ENCODE data around the gene CCT8L2.
"Not testable (repeated sequence)": the region's sequence is repeated elsewhere in the genome, so short reads cannot be mapped to it uniquely, and the experiment has no call there.

CCT8L2 gene

DNA sequence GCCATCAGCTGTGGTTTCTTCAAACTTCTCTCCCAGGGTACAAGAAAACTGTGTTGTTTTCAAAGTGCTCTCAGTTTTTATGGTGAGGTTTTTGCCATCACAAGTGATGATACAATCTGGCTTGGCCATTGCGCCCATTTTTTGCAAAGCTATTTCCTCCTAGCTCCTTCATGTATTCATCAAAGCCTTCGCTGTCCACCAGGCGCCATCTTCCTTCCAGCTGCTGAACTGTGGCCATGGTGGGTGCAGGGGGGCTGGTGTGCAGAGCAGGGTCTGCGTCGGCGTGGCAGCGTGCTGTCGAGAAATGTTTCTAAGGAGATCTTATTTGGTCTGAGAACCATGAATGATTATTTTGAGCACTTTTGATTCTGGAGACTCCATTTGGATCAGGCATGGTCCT lies 2.6 kb upstream of the CCT8L2 start:
- DNase-seq = not testable (repeated sequence)

DNA sequence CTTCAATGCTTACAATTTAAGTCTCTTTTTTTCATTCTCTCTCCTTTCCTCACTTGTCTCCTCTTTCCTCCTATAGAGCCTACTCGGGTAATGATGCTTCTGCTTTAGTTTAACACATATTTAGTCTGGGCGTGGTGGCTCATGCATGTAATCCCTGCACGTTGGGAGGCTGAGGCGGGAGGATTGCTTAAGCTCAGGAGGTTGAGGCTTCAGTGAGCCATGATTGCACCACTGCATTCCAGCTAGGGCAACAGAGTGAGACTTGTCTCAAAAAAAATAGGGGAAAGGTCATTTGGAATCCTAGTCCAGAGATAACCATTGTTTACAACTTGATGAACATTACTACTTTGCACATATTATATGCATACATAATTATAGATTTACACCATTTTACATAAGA lies 1.4 kb upstream of the CCT8L2 start:
- no peak for DNase-seq

DNA sequence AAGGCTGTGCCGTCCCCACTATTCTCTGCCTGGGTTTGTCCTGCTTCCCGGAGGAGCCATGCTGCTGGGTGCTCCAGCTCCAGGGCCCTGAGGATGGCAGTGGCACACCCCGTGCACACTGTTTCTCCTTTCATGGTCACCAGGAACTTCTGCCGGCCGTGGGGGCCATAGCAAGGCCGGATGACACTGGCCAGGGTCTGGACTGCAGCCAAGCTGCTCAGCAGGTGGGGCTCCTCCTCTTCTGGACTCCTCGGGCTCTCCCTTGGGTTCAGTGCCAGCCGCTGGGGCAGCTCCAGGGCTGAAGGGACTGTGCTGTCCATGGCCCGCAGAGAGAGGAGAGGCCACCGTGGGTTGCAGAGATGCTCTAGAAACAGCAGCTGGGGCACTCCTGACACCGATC lies 379 bp downstream of the CCT8L2 start:
- DNase-seq = not testable (repeated sequence)

DNA sequence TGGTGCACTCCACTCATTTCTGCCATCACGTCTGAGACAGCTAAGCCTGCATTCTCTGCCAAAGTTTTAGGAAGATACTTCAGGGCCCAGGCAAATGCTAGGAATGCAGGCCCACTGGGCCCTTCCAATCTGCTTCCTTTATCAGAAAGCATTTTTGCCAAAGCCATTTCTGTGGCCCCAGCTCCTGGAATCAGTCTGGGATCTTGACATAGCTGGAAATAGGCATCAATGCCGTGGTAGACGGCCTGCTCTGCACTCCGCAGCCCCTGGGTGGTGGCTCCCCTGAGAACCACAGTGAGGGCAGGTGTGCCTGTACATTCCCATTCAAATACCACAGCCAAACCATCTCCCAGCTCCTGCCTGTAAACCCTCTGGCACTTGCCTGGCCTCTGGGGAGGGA lies 1.5 kb downstream of the CCT8L2 start:
- DNase-seq = not testable (repeated sequence)

DNA sequence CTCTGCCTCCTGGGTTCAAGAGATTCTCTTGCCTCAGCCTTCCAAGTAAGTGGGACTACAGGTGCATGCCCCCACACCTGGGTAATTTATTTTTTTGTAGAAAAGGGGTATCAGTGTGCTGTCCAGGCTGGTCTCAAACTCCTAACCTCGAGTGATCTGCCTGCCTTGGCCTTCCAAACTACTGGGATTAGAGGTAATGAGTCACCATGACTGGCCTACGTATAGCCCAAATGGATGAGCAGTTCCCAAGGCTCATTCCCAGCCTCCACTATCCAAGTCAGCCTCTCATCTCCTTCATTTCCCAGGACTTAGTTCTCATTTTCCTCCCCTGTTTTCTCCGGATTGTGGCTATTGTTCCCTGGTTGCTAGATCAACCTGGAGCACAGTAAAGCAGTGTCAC lies 5.6 kb downstream of the CCT8L2 start:
- no peak for DNase-seq

DNA sequence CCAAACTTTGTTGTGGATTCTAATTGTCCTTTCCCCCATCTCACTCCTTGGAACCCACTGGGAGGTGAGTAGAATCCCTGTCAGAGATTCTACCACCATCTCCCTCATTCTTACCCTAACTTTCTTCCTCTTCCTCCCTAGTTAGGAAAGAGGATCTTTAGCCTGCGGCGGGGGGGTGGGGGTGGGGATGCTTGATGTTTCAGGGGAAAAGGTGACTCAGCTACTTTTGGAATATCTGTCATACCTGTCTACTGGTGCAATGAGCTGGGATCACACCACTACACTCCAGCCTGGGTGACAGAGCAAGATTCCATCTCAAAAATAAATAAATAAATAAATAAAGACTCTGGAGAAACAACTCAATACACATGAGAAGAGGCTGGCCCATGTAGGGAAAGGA lies 6.4 kb downstream of the CCT8L2 start:
- DNase-seq = no peak

DNA sequence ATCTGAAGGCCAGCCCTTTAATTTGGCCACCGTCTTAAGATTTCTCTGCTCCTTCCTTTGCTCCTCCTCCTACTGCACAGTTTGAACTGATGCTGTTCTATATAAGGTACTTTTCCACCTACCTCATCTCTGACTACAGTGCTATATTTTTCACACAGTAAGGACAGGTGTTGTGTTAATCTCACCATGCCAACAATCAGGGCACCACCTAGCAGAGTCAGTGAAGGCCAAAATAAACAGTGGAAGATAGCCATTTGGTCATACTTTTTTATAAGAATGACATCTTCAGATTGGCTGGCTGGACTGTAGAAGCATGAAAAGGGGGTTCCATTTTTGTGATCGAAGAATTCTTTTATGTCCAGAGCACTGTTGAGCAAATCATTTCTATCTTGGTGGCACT lies 11.7 kb downstream of the CCT8L2 start:
- not testable (repeated sequence) for DNase-seq

DNA sequence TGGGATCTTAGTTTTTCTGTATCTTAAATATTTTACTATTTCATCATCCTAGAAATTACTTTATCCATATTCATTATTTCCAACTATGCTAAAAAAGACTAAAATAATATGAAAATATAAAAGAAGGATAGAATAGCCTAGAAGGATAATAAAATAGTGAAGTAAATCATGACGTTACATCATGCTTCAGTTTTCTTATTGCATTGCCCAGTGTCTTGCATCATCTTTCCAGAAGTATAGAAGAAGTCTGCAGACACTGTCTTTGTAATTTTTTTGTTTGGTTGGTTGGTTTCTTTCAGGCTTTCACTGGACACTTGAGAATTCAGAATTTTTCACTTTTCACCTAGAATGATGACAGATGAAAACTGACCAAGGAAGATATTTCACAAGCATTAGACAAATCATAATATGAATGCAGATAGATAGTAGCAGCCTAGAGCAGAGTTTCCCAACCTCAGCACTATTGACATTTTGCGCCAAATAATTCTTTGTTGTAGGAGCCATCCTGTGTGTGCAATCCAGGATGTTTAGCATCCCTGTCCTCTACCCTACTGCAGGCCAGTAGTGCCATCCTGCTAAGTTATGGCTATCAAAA lies 23.3 kb downstream of the CCT8L2 start:
- DNase-seq = not testable (repeated sequence)

DNA sequence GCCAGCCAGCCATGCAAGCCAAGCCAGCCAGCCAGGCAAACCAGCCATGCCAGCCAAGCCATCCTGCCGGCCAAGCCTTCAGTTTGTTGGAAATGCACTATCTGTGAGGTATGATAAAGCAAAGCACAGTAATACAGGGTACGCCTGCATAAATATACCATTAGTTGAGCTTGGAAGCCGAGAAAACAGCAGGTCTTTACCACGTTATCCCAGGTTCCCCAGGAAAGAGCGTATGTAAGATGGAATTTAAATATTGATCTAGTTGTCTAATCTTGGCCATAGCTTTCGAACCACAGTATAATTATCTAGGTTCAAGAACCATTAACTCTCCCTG lies 24.2 kb downstream of the CCT8L2 start:
- DNase-seq = no peak

DNA sequence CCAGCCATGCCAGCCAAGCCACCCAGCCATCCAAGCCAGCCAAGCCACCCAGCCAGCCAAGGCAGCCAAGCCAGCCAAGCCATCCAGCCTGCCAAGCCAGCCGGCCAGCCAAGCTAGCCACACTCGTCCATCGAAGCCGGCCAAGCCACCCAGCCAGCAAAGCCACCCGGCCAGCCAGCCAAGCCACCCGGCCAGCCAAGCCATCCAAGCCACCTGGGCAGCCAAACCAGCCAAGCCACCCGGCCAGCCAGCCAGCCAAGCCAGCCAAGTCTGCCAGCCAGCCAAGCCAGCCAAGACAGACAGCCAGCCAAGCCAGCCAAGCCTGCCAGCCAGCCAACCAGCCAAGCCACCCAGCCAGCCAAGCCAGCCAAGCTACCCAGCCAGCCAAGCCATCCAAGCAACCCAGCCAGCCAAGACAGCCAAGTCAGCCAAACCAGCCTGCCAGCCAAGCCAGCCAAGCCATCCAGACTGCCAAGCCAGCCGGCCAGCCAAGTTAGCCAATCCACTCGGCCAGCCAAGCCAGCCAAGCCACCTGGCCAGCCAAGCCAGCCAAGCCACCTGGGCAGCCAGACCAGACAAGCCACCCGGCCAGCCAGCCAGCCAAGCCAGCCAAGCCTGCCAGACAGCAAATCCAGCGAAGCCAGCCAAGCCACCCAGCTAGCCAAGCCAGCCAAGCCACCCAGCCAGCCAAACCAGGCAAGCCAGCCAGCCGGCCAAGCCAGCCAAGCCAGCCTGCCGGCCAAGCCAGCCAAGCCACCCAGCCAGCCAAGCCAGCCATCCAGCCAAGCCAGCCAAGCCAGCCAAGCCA lies 24.8 kb downstream of the CCT8L2 start:
- DNase-seq = not testable (repeated sequence)

DNA sequence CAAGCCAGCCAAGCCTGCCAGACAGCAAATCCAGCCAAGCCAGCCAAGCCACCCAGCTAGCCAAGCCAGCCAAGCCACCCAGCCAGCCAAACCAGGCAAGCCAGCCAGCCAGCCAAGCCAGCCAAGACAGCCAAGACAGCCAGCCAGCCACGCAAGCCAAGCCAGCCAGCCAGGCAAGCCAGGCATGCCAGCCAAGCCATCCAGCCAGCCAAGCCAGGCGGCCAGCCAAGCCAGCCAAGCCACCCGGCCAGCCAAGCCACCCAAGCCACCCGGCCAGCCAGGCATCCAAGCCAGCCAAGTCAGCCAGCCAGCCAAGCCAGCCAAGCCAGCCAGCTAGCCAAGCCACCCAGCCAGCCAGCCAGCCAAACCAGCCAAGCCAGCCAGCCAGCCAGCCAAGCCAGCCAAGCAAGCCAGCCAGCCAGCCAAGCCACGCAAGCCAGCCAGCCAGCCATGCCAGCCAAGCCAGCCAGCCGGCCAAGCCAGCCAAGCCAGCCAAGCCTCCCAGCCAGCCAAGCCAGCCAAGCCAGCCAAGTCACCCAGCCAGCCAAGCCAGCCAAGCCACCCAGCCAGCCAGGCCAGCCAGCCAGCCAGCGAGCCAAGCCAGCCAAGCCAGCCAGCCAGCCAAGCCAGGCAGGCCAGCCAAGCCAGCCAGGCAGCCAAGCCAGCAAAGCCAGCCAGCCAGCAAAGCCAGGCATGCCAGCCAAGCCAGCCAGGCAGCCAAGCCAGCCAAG lies 26.0 kb downstream of the CCT8L2 start:
- DNase-seq = not testable (repeated sequence)

DNA sequence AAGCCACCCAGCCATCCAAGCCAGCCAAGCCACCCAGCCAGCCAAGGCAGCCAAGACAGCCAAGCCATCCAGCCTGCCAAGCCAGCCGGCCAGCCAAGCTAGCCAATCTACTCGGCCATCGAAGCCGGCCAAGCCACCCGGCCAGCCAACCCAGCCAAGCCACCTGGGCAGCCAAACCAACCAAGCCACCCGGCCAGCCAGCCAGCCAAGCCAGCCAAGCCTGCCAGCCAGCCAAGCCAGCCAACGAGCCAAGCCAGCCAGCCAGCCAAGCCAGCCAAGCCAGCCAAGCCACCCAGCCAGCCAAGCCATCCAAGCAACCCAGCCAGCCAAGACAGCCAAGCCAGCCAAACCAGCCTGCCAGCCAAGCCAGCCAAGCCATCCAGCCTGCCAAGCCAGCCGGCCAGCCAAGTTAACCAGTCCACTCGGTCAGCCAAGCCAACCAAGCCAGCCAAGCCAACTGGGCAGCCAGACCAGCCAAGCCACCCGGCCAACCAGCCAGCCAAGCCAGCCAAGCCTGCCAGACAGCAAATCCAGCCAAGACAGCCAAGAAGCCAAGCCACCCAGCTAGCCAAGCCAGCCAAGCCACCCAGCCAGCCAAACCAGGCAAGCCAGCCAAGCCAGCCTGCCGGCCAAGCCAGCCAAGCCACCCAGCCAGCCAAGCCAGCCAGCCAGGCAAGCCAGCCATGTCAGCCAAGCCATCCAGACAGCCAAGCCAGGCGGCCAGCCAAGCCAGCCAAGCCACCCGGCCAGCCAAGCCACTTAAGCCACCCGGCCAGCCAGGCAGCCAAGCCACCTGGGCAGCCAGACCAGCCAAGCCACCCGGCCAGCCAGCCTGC lies 26.8 kb downstream of the CCT8L2 start:
- DNase-seq = not testable (repeated sequence)

DNA sequence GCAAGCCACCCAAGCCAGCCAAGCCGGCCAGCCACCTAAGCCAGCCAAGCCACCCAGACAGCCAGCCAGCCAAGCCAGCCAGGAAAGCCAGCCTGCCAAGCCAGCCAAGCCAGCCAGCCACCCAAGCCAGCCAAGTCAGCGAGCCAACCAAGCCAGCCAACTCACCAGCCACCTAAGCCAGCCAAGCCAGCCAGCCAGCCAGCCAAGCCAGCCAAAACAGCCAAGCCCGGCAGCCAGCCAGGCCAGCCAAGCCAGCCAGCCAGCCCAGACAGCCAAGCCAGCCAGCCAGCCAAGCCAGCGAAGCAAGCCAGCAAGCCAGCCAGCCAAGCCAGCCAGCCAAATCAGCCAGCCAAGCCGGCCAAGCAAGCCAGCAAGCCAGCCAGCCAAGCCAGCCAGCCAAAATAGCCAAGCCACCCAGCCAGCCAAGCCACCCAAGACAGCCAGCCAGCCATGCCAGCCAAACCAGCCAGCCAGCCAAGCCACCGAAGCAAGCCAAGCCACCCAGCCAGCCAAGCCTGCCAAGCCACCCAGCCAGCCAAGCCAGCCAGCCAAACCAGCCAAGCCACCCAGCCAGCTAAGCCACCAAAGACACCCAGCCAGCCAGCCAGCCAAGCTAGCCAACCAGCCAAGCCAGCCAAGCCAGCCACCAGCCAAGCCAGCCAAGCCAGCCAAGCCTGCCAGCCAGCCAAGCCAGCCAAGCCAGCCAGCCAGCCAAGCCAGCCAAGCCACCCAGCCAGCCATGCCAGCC lies 27.6 kb downstream of the CCT8L2 start:
- not testable (repeated sequence) for DNase-seq

DNA sequence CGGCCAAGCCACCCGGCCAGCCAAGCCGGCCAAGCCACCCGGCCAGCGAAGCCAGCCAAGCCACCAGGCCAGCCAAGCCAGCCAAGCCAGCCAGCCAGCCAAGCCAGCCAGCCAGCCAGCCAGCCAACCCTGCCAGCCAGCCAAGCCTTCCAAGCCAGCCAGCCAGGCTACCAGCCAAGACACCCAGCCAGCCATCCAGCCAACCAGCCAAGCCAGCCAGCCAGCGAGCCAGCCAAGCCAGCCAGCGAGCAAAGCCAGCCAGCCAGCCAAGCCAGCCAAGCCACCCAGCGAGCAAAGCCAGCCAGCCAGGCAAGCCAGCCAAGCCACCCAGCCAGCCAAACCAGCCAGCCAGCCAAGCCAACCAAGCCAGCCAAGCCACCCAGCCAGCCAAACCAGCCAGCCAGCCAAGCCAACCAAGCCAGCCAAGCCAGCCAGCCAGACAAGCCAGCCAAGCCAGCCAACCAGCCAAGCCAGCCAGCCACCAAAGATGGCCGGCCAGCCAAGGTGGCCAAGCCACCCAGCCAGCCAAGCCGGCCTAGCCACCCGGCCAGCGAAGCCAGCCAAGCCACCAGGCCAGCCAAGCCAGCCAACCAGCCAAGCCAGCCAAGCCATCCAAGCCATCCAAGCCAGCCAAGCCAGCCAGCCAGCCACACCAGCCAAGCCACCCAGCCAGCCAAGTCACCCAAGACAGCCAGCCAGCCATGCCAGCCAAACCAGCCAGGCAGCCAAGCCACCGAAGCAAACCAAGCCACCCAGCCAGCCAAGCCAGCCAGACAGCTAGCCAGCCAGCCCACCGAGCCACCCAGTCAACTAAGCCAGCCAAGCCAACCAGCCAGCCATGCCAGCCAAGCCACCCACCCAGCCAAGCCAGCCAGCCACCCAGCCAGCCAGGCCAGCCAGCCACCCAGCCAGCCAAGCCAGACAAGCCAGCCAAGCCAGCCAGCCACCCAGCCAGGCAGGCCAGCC lies 28.8 kb downstream of the CCT8L2 start:
- no peak for DNase-seq

DNA sequence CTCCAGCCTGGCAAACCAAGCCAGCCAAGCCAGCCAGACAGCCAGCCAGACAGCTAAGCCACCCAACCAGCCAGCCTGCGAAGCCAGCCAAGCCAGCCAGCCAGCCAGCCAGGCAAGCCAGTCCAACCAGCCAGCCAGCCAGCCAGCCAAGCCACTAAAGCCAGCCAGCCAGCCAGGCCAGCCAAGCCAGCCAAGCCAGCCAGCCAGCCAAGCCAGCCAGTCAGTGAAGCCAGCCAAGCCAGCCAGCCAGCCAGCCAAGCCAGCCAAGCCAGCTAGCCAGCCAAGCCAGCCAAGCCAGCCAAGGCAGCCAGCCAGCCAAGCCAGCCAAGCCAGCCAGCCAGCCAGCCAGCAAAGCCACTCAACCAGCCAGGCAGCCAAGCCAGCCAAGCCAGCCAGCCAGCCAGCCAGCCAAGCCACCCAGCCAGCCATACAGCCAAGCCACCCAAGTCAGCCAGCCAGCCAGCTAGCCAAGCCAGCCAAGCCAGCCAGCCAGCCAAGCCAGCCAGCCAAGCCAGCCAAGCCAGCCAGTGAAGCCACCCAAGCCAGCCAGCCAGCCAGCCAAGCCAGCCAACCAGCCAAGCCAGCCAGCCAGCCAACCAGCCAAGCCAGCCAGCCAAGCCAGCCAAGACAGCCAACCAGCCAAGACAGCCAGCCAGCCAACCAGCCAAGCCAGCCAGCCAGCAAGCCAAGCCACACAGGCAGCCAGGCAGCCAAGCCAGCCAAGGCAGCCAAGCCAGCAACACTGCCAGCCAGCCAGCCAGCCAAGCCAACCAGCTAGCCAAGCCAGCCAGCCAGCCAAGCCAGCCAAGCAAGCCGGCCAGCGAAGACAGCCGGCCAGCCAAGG lies 29.7 kb downstream of the CCT8L2 start:
- DNase-seq = no peak

DNA sequence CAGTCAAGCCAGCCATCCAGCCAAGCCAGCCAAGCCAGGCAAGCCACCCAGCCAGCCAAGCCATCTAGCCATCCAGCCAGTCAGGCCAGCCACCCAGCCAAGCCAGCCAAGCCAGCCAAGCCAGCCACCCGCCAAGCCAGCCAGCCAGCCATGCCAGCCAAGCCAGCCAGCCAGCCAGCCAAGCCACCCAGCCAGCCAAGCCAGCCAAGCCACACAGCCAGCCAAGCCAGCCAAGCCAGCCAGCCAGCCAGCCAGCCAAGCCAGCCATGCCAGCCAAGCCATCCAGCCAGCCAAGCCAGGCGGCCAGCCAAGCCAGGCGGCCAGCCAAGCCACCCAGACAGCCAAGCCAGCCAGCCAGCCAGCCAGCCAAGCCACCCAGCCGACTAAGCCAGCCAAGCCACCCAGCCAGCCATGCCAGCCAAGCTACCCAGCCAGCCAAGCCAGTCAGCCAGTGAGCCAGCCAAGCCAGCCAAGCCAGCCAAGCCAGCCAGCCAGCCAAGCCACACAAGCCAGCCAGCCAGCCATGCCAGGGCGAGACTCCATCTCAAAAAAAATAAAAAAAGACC lies 31.4 kb downstream of the CCT8L2 start:
- not testable (repeated sequence) for DNase-seq

DNA sequence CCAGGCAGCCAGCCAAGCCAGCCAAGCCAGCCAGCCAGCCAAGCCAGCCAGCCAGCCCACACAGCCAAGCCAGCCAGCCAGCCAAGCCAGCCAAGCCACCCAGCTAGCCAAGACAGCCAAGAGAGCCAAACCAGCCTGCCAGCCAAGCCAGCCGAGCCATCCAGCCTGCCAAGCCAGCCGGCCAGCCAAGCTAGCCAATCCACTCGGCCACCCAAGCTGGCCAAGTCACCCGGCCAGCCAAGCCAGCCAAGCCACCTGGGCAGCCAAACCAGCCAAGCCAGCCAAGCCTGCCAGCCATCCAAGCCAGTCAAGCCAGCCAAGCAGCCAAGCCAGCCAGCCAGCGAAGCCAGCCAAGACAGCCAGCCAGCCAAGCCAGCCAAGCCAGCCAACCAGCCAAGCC lies 32.0 kb downstream of the CCT8L2 start:
- DNase-seq = not testable (repeated sequence)

DNA sequence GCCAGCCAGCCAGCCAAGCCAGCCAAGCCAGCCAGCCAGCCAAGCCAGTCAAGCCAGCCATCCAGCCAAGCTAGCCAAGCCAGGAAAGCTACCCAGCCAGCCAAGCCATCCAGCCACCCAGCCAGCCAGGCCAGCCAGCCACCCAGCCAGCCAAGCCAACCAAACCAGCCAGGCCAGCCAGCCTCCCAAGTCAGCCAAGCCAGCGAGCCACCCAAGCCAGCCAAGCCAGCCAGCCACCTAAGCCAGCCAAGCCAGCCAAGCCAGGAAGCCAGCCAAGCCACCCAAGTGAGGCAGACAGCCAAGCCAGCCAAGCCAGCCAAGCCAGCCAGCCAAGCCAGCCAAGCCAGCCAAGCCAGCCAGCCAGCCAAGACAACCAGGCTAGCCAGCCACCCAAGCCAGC lies 32.6 kb downstream of the CCT8L2 start:
- DNase-seq = not testable (repeated sequence)

DNA sequence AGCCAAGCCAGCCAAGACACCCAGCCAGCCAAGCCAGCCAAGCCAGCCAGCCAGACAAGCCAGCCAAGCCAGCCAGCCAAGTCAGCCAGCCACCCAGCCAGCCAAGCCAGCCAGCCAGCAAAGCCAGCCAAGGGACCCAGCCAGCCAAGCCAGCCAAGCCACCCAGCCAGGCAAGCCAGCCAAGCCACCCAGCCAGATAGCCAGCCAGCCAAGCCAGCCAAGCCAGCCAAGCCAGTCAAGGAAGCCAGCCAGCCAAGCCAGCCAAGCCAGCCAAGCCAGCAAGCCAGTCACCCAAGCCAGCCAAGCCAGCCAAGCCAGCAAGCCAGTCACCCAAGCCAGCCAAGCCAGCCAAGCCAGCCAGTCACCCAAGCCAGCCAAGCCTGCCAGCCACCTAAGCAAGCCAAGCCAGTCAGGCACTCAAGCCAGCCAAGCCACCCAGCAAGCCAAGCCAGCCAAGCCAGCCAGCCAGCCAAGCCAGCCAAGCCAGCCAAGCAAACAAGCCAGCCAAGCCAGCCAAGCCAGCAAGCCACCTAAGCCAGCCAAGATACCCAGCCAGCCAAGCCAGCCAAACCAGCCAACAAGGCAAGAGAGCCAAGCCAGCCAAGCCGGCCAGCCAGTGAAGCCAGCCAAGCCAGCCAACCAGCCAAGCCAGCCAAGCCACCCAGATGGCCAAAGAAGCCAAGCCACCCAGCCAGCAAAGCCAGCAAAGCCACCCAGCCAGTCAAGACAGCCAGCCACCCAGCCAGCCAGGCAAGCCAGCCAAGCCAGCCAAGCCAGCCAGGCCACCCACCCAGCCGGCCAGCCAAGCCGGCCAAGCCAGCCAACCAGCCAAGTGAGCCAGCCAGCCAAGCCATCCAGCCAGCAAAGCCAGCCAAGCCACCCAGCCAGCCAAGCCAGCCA lies 33.3 kb downstream of the CCT8L2 start:
- DNase-seq = no peak
